PC-3 (cell line): Measurements from ENCODE around the gene SLC35F1. TPM values are rescaled to one million over a fixed set of nuclear protein-coding genes. Genes with fewer than 3 reads are reported as not detected.

Experiments
- ATAC-seq: fragments of 200-7000 bp; cut with Tn5 transposase; 2 replicates; pipeline ENCODE4 v1.9.1; 2020; ENCODE audit warnings: mild to moderate bottlenecking, moderate library complexity
- BruUV-seq: library from RNA; stranded (reverse); fragments of 400-500 nt; replicated peaks from 2 replicates; lab custom pipeline; 2021; lab: Mats Ljungman, UMichigan
- CTCF ChIA-PET: fragments of 300-600 bp; sonication (Branson Sonifier 250); formaldehyde crosslinking; loops from one replicate; lab custom pipeline; 2022; ENCODE audit warnings: antibody characterized with exemption; lab: Charles Lee
- POLR2A ChIA-PET: fragments of 300-600 bp; sonication (Branson Sonifier 250); formaldehyde crosslinking; loops from one replicate; lab custom pipeline; 2022; ENCODE audit warnings: antibody characterized with exemption; ENCODE audit not compliant: unreplicated experiment; lab: Charles Lee
- DNase-seq: peaks from one replicate; pipeline ENCODE4 v3.0.0-alpha.2; 2015
- H2AFZ ChIP-seq: fragments of 300-600 bp; sonication (generic); 2 replicates; pipeline ENCODE4 v1.6.0; 2016; ENCODE audit warnings: antibody characterized with exemption, low read length
- H3F3A ChIP-seq: fragments of 300-600 bp; sonication (generic); one replicate; pipeline ENCODE4 v1.6.0; 2017; ENCODE audit warnings: antibody characterized with exemption, low read length, control low read depth, mild to moderate bottlenecking; ENCODE audit not compliant: unreplicated experiment
- H3K27ac ChIP-seq: fragments of 300-600 bp; sonication (generic); 2 replicates; pipeline ENCODE4 v1.5.1; 2016; ENCODE audit warnings: mild to moderate bottlenecking, low read length
- H3K27me3 ChIP-seq: fragments of 300-600 bp; sonication (generic); 2 replicates; pipeline ENCODE4 v1.6.1; 2016; ENCODE audit warnings: low read length, mixed read lengths
- H3K36me3 ChIP-seq: fragments of 300-600 bp; sonication (generic); 2 replicates; pipeline ENCODE4 v1.6.1; 2016; ENCODE audit warnings: low read depth, mixed run types, low read length, mixed read lengths
- H3K4me1 ChIP-seq: fragments of 300-600 bp; sonication (generic); 2 replicates; pipeline ENCODE4 v1.5.1; 2016; ENCODE audit warnings: low read length; ENCODE audit not compliant: insufficient read depth
- H3K4me2 ChIP-seq: fragments of 300-600 bp; sonication (generic); 2 replicates; pipeline ENCODE4 v1.6.0; 2016; ENCODE audit warnings: low read length
- H3K4me3 ChIP-seq: fragments of 300-600 bp; sonication (generic); 2 replicates; pipeline ENCODE4 v1.5.1; 2016; ENCODE audit warnings: mild to moderate bottlenecking, low read length, mixed read lengths
- H3K79me2 ChIP-seq: fragments of 300-600 bp; sonication (generic); 2 replicates; pipeline ENCODE4 v1.6.1; 2017; ENCODE audit warnings: low read length, mixed read lengths
- H3K9ac ChIP-seq: fragments of 300-600 bp; sonication (generic); 2 replicates; pipeline ENCODE4 v1.6.0; 2016; ENCODE audit warnings: mild to moderate bottlenecking, low read length
- H3K9me2 ChIP-seq: fragments of 300-600 bp; sonication (generic); replicated peaks from 2 replicates; pipeline ENCODE4 v1.6.1; 2016; ENCODE audit warnings: mixed run types, low read length, mixed read lengths
- H3K9me3 ChIP-seq: fragments of 300-600 bp; sonication (generic); 2 replicates; pipeline ENCODE4 v1.6.1; 2016; ENCODE audit warnings: low read length, mixed read lengths
- H4K20me1 ChIP-seq: fragments of 300-600 bp; sonication (generic); 2 replicates; pipeline ENCODE4 v1.6.1; 2016; ENCODE audit warnings: low read length, mixed read lengths
- CTCF ChIP-seq: fragments of 300-600 bp; sonication (generic); conservative IDR thresholded peaks from 2 replicates; pipeline ENCODE4 v1.5.1; 2017; ENCODE audit warnings: antibody characterized with exemption, low read depth, mild to moderate bottlenecking, low read length
- EZH2 ChIP-seq: fragments of 300-600 bp; sonication (generic); IDR thresholded peaks from one replicate; pipeline ENCODE4 v1.6.1; 2017; ENCODE audit warnings: antibody characterized with exemption, mild to moderate bottlenecking, low read length; ENCODE audit not compliant: unreplicated experiment
- EZH2phosphoT487 ChIP-seq: fragments of 300-600 bp; sonication (generic); IDR thresholded peaks from 2 replicates; pipeline ENCODE4 v1.6.1; 2018; ENCODE audit warnings: mild to moderate bottlenecking, antibody characterized with exemption, low read length, borderline replicate concordance
- intact Hi-C: fragments of 100-400 bp; cut with micrococcal nuclease; formaldehyde crosslinking; loops from 2 replicates; pipeline ENCODE4 v1.9.0; 2023
- total RNA-seq: library from RNA; depleted of rRNA; stranded (reverse); fragments of >200 nt; gene quantifications from 2 replicates; pipeline ENCODE4 v1.2.3, GENCODE V29; 2014

The SLC35F1 gene
- total RNA-seq, 1 experiment from 2014 or later: not detected

GRCh38 chr6:118168421-118168820 lies 261.4 kb downstream of the SLC35F1 start:
- H3K36me3 ChIP-seq: no peaks in the 10 kb centered on the region
- POLR2A ChIA-PET: no interaction called here
- no peak overlapping the region for H2AFZ ChIP-seq
- no peaks in the 10 kb centered on the region for H3K9me2 ChIP-seq
- no peaks in the 10 kb centered on the region for H3K9me3 ChIP-seq
- no peaks in the 10 kb centered on the region for H3K79me2 ChIP-seq
- H3K4me1 ChIP-seq: no peaks in the 10 kb centered on the region
- no peak overlapping the region for H3K4me2 ChIP-seq
- CTCF ChIA-PET: no interaction called here
- H3K27me3 ChIP-seq: no peaks in the 10 kb centered on the region
- no TSS peak for BruUV-seq
- intact Hi-C loops: no loop called here
- H3K9ac ChIP-seq: no peak overlapping the region
- TF ChIP-seq EZH2 (no peak), EZH2phosphoT487 (no peak), CTCF (no peak)
- no peak overlapping the region for H3K27ac ChIP-seq
- no peaks in the 10 kb centered on the region for H3F3A ChIP-seq
- no peak for ATAC-seq
- DNase-seq: no peak
- no peaks in the 10 kb centered on the region for H4K20me1 ChIP-seq
- no peak overlapping the region for H3K4me3 ChIP-seq

DNA sequence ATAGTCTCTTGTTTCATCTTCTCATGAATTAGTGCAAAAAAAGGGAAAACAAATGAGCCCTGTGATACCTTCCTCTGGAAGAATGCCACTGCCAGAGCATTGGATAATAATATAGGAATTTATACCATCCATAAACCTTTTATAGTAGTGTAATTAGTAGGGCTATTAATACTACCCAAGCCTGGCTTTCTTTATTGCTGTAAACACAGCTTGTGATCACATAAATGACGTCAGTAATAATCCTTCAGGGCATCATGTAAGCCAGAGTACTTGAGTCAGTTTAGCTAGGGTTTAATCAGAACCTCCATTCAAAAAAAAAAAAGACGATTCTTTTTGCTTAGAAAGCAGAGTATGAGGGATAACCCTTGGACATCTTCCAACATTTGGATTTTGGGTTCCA lies 264.8 kb downstream of the SLC35F1 start:
- Histone ChIP-seq H3K4me2 (no peak overlapping the region), H4K20me1 (no peaks in the 10 kb centered on the region), H3K36me3 (no peaks in the 10 kb centered on the region), H2AFZ (no peak overlapping the region), H3K27ac (no peak overlapping the region), H3K9me3 (no peaks in the 10 kb centered on the region), H3K4me1 (no peaks in the 10 kb centered on the region), H3K9me2 (no peaks in the 10 kb centered on the region), H3K9ac (no peak overlapping the region), H3K4me3 (no peak overlapping the region), H3K79me2 (no peaks in the 10 kb centered on the region), H3F3A (no peaks in the 10 kb centered on the region), H3K27me3 (no peaks in the 10 kb centered on the region)
- intact Hi-C loops: no loop called here
- CTCF ChIA-PET: no interaction called here
- no peak for DNase-seq
- POLR2A ChIA-PET: no interaction called here
- no peak for TF ChIP-seq EZH2phosphoT487
- TF ChIP-seq EZH2: no peak
- TF ChIP-seq CTCF: no peak
- no TSS peak for BruUV-seq
- ATAC-seq: no peak

DNA sequence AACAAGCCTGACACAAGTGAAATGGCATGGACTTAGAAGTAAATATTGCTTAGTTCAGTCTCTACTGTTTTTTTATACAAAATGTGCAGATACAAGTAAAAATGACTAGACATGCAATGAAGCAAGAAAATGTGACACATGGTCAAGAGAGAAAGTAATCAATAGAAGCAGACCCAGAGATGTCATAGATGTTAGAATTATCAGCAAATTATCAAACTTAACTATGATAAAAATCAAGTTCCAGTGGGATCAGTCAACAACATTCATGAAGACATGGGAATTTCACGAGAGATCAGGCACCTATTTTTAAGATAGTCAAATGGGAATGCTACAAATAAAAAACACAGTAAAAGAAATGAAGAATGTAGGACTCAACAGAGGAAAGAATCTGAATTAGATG lies 267.0 kb downstream of the SLC35F1 start:
- TF ChIP-seq CTCF (no peak), EZH2phosphoT487 (no peak), EZH2 (no peak)
- ATAC-seq: no peak
- H3K4me1 ChIP-seq: no peaks in the 10 kb centered on the region
- POLR2A ChIA-PET: no interaction called here
- H2AFZ ChIP-seq: no peak overlapping the region
- intact Hi-C loops: no loop called here
- no peak overlapping the region for H3K9ac ChIP-seq
- no peaks in the 10 kb centered on the region for H4K20me1 ChIP-seq
- H3K36me3 ChIP-seq: no peaks in the 10 kb centered on the region
- no peaks in the 10 kb centered on the region for H3F3A ChIP-seq
- H3K79me2 ChIP-seq: no peaks in the 10 kb centered on the region
- H3K27ac ChIP-seq: no peak overlapping the region
- BruUV-seq: no TSS peak
- H3K27me3 ChIP-seq: no peaks in the 10 kb centered on the region
- DNase-seq: no peak
- CTCF ChIA-PET: no interaction called here
- H3K9me3 ChIP-seq: no peaks in the 10 kb centered on the region
- H3K4me2 ChIP-seq: no peak overlapping the region
- no peaks in the 10 kb centered on the region for H3K9me2 ChIP-seq
- H3K4me3 ChIP-seq: no peak overlapping the region
